K562 treated with DMSO at 1 percent for 4 hours (cell line): Measurements from ENCODE around the gene GALT. TPM values are rescaled to one million over a fixed set of nuclear protein-coding genes. Genes with fewer than 3 reads are reported as not detected.

ENCODE experiments used
- total RNA-seq: library from RNA; unstranded; fragments of 300-600 nt; gene quantifications from 2 replicates; pipeline ENCODE4 v1.2.3, GENCODE V29; 2022; ENCODE audit not compliant: insufficient read depth

GALT gene
- 13.8 and 16.8 TPM in 2 replicates for total RNA-seq

DNA sequence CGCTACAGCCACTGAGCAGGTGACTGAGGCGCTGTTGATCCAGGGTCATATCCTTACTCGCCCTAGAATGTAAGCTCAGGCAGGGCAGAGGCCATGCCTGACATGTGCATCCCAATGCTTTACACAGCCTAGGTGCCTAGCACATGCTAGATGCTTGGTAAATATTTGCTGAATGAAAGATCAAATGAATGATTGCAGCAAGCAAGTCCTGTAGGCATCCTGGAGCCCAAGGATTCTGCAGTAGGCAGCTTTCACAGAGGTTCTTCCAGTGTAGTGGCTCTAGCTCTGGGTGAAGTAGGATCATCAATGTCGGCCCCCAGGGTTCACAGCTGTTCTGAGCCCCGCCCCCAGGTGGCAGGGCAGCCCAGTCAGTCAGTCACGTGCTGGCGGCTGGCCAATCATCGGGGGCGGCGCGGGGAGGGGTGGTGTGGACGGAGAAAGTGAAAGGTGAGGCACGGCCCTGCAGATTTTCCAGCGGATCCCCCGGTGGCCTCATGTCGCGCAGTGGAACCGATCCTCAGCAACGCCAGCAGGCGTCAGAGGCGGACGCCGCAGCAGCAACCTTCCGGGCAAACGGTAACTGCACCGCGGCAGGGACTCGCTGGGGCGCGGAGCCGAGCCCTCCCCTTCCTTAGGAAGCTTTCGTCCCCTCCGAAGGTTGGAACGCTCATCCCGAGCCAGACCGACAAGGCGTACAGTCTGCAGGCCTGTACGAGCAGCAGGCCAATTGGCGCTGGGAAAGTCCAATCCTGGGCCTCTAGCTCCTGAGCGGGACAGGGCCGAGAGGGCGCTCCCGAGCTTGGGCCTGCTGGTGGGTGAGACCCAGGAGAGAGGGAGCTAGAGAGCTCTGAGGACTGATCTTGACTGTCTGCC lies at the start of gene GALT:
Gene GALT (plus strand): TSS at position 465 of the 873 bp plus-strand sequence. CDS start 30 bp downstream, at position 495.

DNA sequence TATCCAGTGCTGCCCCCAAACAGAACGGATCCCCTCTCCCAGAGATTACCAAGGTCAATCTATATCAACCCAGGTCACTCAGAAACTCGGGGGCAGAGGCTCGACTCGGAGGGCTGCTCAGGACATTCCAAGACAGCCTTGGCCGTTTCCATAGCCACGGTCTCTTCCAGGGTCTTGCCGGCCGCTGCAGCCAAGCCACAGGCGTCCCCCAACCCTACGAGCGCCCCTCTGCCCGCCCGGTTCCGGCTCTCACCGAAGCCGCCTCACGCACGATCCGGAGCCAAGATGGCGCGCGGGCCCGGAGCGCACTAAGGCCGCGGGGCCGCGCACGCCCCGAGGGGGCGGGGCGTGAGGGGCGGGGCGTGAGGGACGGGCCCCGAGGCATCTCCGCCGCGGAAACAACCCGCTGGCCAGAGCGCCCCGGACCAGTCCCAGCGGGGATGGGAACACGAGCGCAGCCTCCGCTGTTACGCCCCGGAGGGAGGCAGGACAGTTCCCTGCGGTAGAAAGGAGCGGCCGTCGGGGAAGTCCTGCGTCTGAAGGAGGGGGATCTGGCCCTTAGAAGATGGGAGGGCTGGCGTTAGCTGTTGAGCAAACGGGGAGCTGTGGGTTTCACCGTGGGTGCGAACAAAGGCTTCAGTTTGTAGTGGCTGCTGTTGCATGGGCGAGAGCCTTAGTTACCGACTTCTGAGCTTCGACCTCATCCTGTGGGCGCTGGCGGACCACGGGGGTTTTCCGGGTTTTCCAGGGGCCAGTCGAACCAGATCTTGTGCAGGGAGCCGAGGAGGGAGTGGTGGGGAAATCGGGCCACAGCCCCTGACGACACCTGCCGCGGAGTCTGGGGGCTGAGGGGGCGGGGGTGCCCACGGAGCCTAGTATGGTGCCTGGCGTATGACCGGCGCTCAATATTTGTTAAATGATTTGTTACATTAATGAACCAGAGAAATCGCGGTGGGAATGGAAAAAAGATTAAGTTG lies 34.4 kb upstream of the GALT start, which contains the start of gene RPP25L:
Gene RPP25L (minus strand): TSS at position 287 of the 977 bp plus-strand sequence. CDS start 801 bp downstream, outside the sequence.

DNA sequence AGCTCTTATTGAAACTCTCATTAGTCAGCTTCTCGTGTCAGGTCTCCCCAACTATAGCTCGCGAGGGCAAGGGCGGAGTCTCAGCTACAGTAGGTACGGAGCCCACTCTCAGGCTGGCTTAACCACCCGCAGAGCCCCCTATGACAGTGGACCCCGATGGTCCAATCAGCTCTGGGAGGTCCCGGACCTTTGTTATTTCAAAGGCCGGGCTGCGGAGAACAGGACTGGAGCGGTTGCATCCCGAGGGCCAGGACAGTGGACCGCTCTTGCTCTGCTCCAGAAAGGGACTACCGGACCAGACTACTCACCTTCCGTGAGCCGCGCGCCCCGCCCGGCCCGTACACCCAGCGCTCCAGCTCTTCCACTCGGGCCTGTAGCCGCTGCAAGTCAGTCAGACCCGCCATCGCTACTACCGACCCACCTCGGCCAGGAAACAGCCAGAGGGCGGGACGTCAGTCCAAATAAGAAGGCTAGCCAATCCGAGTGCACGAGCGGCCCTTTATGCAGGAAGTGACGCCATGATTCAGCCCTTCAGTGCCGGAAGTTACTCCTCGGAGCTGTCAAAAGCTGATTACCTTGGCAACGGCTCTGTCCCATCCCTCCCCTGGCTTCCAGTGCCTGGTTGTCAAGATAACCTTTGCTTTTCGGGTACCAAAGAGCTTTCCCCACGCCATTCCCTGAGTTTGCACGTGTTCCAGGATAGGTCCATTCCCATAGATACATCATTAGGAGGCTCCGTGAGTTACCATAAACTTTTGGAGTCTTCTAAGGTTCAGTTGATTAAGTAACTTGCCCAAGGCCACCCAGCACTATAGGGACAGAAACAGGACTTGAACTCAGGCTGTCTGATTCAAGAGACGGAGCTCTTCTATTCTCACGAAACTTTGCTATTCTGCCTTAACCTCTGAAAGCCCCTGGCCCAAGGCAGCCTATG lies 26.1 kb upstream of the GALT start, which contains the start of gene DCTN3:
Gene DCTN3 (minus strand): TSS at position 435 of the 934 bp plus-strand sequence. CDS start 31 bp downstream, at position 404.

DNA sequence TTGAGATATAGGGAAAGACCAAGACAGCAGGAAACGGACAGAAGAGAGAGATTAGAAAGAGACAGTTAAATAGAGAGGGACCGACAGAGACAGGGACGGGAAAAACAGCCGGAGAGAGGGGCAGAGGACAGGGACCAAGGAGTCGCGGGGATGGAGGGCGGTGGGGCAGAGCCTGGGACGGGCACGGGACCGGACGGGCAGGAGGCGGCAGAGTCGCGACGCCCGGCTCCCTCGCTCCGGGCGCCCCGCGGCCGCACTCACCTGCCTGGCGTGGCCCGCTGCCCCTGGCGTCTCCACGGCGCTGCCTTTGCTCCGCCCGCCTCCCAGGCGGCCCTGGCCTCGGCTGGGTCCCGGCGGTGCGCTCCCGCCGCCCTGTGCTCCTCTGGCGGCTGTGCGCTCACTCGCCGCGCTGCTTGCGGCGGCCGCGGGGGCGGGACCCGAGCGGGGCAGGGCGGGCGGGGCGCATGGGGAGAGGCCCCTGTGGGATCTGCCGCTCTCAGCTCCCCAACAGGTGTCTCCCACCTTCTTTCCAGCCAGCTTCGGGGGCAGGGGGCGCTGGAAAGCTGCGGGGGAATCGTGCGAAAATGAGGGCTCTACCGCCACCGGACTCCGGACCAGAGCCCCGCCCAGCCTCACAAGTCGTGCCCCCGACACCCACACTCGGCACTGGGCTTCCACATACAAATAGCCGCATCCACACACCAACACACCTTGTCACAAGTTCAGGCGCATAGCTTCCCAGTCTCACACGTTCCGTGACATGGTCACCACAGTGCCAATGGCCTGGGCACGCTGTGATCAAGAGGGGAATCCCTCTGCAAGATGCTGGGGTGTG lies 17.6 kb upstream of the GALT start, which contains the start of gene ARID3C:
Gene ARID3C (minus strand): TSS at position 411 of the 835 bp plus-strand sequence. CDS start 1,052 bp downstream, outside the sequence.

DNA sequence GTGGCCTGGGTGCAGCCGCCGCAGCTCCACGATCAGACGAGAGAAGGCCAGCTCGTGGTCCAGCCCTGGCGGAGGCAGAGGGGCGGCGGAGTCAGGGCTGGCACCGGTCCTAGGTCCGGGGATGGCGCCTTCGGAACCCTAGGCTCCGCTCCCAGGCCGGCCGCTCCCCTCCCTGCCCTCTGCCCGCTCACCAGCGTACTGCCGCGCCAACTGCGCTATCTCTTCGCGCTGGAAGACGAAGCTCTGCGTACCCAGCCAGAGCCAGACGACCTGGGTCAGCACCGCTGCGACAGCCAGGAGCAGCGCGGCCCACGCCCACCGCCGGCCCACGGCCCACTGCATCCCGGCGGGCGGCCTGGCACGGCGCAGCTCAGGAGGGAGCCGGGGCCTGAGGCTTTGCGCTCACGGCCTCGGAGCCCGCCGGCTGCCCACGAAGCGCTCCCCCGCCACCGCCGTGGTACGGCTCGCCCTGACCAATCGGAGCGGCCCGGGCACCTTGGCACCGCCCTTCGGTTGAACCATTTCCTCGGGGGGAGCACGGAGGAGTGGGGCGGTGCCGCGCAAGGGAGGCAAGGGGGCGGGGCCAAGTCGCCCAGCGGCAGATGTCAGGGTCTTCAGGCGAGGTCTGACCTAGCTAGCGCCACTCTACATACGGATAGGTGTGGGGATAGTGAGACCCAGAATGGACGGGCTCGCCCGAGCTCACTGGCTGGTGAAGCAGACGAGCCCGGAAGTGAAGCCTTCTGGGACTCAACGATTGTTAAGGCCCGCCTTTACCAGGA lies 8.9 kb upstream of the GALT start, which contains the start of gene SIGMAR1:
Gene SIGMAR1 (minus strand): TSS at position 432 of the 782 bp plus-strand sequence. CDS start 90 bp downstream, at position 342.

DNA sequence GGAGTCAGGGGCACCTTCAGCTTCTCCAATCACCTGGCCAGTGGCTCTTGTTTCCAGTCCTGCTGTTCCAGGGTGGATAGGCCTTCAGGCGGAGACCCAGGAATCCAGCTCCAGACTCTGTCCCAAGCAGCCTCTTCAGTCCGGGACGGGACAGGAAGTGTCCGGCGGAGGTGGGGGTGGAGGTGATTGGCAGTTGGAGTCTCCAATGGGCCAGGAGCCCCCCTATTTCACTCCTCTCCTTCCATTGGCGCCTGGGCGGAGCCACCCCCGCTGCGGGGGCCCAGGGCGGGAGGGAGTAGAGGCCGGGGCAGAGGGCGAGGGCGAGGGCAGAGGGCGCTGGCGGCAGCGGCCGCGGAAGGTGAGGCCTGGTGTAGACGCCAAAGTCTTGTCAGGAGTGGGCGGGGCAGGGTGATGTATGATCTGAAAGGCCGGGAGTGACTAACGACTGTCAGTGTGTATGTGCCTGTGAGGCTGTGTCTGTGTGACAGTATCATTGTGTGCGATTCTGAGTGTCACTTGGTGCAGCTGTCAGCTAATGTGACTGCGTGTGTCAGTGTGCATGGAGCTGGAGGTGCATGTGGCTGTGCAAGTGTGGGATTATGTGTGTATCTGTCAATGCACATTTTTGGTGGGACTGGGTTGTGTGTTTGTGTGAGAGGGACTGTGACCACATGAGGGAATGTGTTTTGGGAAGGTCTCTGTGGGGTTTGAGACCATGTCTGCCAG lies 5.6 kb downstream of the GALT start, which contains the start of gene IL11RA:
Gene IL11RA (plus strand): TSS at position 310 of the 726 bp plus-strand sequence. CDS start 3,033 bp downstream, outside the sequence.

DNA sequence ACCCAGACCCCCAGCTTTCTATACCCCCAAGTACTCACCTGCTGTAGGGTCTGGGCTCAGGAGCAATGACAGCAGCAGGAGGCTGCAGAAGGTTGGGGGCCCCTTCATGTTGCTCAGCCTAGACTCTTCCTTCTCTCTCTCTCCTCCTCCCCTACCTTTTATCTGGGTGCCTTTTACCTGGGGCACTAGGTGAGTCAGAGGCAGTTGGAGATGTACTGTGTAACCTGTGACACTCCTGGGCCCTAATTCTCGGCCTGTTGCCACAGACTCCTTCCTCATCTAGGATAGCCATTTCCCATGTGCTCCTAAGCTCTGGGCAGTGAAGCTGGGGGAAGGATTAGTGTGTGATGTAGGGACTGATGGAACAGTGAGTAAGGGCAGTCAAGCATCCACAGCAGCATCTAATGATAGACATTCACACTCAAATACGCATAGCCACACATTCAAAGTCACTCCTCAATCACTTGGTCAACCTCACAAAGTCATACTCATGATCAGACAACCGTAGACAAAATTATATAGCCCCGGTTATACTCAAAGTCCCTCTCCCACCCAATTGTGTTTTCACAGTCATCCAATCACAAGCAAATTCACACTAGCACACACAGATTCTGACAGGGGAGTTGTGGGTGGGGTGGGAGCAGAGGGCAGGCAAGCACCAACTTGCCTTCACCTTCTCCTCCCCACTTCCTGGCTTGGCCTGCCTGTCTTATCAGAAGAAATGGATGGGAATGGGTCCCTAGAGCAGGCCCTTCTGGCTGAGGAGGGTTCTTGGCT lies 16.2 kb downstream of the GALT start, which contains the start of gene CCL27:
Gene CCL27 (minus strand): TSS at position 132 of the 777 bp plus-strand sequence. CDS start 24 bp downstream, at position 108.

DNA sequence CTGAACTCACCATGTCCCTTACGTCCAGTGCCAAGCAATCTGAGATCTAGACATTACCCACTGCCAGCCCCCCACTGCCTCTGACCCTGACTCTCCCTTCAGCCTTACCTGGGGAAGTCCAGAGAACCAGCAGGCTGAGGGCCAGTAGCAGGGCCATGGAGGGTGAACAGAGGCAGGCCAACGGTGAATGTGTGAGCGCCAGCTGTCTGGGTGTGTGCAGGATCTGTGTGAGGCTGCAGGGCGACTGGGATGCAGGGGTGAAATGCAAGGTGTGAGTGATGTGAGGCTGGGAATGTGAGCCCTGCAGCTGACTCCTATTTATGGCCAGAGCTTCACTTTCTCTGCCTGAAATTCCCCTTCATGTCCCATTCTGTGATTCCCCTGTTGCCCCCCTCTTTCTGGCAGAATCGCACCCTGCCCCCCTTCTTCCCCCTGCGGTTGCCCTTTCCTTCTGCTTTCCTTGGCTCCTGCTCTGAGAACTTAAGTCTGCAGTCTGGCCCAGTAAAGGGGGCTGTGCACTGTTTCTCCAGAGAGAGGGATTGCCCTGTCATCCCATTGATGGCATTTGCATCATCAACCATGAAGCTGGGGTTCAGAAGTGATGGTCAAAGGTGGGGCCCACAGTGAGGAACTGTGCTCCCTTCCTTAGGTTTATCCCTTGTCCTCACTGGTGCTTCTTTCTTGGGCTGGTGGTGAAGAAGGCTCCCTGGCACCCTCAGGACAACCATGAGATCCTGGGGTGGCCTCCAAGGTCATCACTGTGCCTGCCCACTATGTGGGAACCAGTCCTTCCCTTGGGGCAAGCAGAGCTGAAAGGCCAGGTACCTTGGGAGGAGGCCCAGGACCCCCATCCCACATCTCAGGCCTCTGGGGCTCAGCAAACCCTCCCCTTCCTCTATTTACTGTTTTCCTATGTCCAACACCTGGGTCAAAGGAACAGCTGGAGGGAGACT lies 44.8 kb downstream of the GALT start, which contains the start of gene CCL19:
Gene CCL19 (minus strand): TSS at position 294 of the 953 bp plus-strand sequence. CDS start 137 bp downstream, at position 157.

Other genes starting within 250 kb of the GALT start
- gene FAM219A, start 188.1 kb upstream of the GALT start, total RNA-seq: 7.3 and 12.3 TPM in 2 replicates
- gene DNAI1, start 187.9 kb upstream of the GALT start, total RNA-seq: not detected in 2 replicates
- not detected in 2 replicates for gene ENHO, start 123.7 kb upstream of the GALT start, total RNA-seq
- gene CNTFR, start 57.0 kb upstream of the GALT start, total RNA-seq: not detected in 2 replicates
- 28.1 and 32.3 TPM in 2 replicates for gene RPP25L, start 34.6 kb upstream of the GALT start, total RNA-seq
- 82.4 and 87.5 TPM in 2 replicates for gene DCTN3, start 26.2 kb upstream of the GALT start, total RNA-seq
- gene ARID3C, start 17.6 kb upstream of the GALT start, total RNA-seq: 0.50 TPM in 1 of 2 replicates, not detected in the other
- gene SIGMAR1, start 8.9 kb upstream of the GALT start, total RNA-seq: 39.5 and 48.9 TPM in 2 replicates
- gene IL11RA, start 5.5 kb downstream of the GALT start, total RNA-seq: 6.5 and 6.8 TPM in 2 replicates
- gene CCL27, start 16.0 kb downstream of the GALT start, total RNA-seq: 2.2 TPM in 1 of 2 replicates, not detected in the other
- not detected in 2 replicates for gene CCL19, start 44.6 kb downstream of the GALT start, total RNA-seq
- gene CCL21, start 63.5 kb downstream of the GALT start, total RNA-seq: not detected in 2 replicates